Uterus (tissue), 2 donors: ENCODE data around the gene EXOC4.

Source experiments
- POLR2A ChIP-seq, 2 donors: fragments of 450-650 bp; IDR thresholded peaks; one replicate each; pipeline ENCODE4 v1.6.1; 2016; ENCODE audit warnings: antibody characterized with exemption in 2 of 2, mild to moderate bottlenecking in 1 of 2, moderate library complexity in 1 of 2
- TF ChIP-seq, protein P1 (sequence below), 4 experiments: fragments of 200-600 bp in 2 of 4; fragments of 450-650 bp in 2 of 4; sonication (generic) in 2 of 4; IDR thresholded peaks; one replicate each; pipeline ENCODE4 v1.5.1; 2016 to 2019; ENCODE audit warnings: antibody characterized with exemption in 4 of 4, mild to moderate bottlenecking in 2 of 4, moderate library complexity in 1 of 4

DNA sequence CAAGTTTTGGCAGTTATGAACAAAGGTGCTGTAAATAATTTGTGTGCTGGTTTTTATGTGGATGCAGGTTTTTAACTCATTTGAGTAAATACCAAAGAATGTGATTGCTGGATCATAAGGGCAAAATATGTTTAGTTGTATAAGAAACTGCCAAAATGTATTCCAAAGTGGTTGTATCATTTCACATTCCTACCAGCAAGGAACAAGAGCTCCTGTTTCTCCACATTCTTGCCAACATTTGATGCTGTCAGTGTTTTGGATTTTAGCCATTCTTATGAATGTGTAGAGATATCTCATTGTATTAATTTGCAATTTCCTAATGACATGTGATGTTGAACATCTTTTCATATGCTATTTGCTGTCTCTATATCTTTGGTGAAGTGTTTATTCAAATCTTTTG is 666.9 kb downstream of the EXOC4 start:
- TF ChIP-seq POLR2A (IDR thresholded peaks at IDR 0.05) = no peak
- TF ChIP-seq, protein P1, sequence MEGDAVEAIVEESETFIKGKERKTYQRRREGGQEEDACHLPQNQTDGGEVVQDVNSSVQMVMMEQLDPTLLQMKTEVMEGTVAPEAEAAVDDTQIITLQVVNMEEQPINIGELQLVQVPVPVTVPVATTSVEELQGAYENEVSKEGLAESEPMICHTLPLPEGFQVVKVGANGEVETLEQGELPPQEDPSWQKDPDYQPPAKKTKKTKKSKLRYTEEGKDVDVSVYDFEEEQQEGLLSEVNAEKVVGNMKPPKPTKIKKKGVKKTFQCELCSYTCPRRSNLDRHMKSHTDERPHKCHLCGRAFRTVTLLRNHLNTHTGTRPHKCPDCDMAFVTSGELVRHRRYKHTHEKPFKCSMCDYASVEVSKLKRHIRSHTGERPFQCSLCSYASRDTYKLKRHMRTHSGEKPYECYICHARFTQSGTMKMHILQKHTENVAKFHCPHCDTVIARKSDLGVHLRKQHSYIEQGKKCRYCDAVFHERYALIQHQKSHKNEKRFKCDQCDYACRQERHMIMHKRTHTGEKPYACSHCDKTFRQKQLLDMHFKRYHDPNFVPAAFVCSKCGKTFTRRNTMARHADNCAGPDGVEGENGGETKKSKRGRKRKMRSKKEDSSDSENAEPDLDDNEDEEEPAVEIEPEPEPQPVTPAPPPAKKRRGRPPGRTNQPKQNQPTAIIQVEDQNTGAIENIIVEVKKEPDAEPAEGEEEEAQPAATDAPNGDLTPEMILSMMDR (IDR thresholded peaks at IDR 0.05) = no peak
